GM12878 (cell line): ENCODE measurements around the gene SMG6. TPM values are rescaled to one million over a fixed set of nuclear protein-coding genes. Genes with fewer than 3 reads are reported as not detected.

ENCODE experiments used
- ATAC-seq: fragments of 200-7000 bp; cut with Tn5 transposase; 3 replicates; pipeline ENCODE4 v1.9.1; 2020; ENCODE audit warnings: mild to moderate bottlenecking, moderate library complexity
- BruUV-seq: library from RNA; stranded (reverse); fragments of 400-500 nt; replicated peaks from 2 replicates; lab custom pipeline; 2021; lab: Mats Ljungman, UMichigan
- CTCF ChIA-PET: fragments of 300-600 bp; sonication (Branson Sonifier 250); formaldehyde crosslinking; extraction: SDS; loops from one replicate; lab custom pipeline; 2021; ENCODE audit warnings: inconsistent platforms; lab: Yijun Ruan, JAX
- POLR2A ChIA-PET: fragments of 350-600 bp; formaldehyde crosslinking; extraction: SDS; loops from one replicate; lab custom pipeline; 2021; ENCODE audit warnings: inconsistent platforms; lab: Charles Lee
- RAD21 ChIA-PET: fragments of 300-600 bp; sonication (Branson Sonifier 250); formaldehyde crosslinking; loops from one replicate; lab custom pipeline; 2023; ENCODE audit warnings: antibody characterized with exemption; ENCODE audit not compliant: unreplicated experiment; lab: Charles Lee
- SMC1A ChIA-PET: fragments of 300-600 bp; sonication (Branson Sonifier 250); formaldehyde crosslinking; loops from one replicate; lab custom pipeline; 2023; ENCODE audit not compliant: unreplicated experiment, uncharacterized antibody; lab: Charles Lee
- DNase-seq: peaks from one replicate; pipeline ENCODE4 v3.0.0-alpha.2; 2011; ENCODE audit warnings: low read depth, low spot score
- FAIRE-seq: peaks from 3 replicates; lab custom pipeline; 2011; peaks lifted over from hg19 to GRCh38; lab: Jason Lieb, UNC
- H2AFZ ChIP-seq: 2 replicates; pipeline ENCODE4 v1.6.0; 2011; ENCODE audit warnings: low read depth, low read length, control low read depth; ENCODE audit not compliant: control insufficient read depth
- H3K27ac ChIP-seq: 2 replicates; pipeline ENCODE4 v1.5.1; 2011; ENCODE audit warnings: control low read depth; ENCODE audit not compliant: control insufficient read depth, insufficient read depth
- H3K27me3 ChIP-seq, 2 experiments: replicated peaks in 1 of 2; 2 replicates each; pipeline versions ENCODE4 v1.6.0 to v1.6.1; 2011; ENCODE audit warnings: low read length in 1 of 2; ENCODE audit not compliant: control insufficient read depth in 2 of 2, insufficient read depth in 2 of 2
- H3K36me3 ChIP-seq, 2 experiments: 2 replicates each; pipeline ENCODE4 v1.5.1; 2011; ENCODE audit warnings: low read length in 1 of 2; ENCODE audit not compliant: control insufficient read depth in 2 of 2, insufficient read depth in 2 of 2
- H3K4me1 ChIP-seq: 2 replicates; pipeline ENCODE4 v1.6.1; 2011; ENCODE audit warnings: mild to moderate bottlenecking, low read length, moderate library complexity, mixed read lengths; ENCODE audit not compliant: control insufficient read depth, insufficient read depth
- H3K4me2 ChIP-seq: 2 replicates; pipeline ENCODE4 v1.6.0; 2011; ENCODE audit warnings: control low read depth; ENCODE audit not compliant: control insufficient read depth, insufficient read depth
- H3K4me3 ChIP-seq: fragments of 200-600 bp; sonication (generic); 2 replicates; pipeline ENCODE4 v1.5.1; 2016
- H3K79me2 ChIP-seq: 2 replicates; pipeline ENCODE4 v1.6.0; 2011; ENCODE audit warnings: low read length; ENCODE audit not compliant: control insufficient read depth, insufficient read depth
- H3K9ac ChIP-seq: 2 replicates; pipeline ENCODE4 v1.8.0; 2011; ENCODE audit warnings: low read length, control low read depth, mixed read lengths; ENCODE audit not compliant: control insufficient read depth, insufficient read depth
- H3K9me3 ChIP-seq: replicated peaks from 3 replicates; pipeline ENCODE4 v1.5.1; 2011; ENCODE audit warnings: mild to moderate bottlenecking, low read length; ENCODE audit not compliant: control insufficient read depth, insufficient read depth
- H4K20me1 ChIP-seq: 2 replicates; pipeline ENCODE4 v1.6.0; 2011; ENCODE audit not compliant: control insufficient read depth, insufficient read depth
- JUND ChIP-seq: IDR thresholded peaks from 2 replicates; pipeline ENCODE4 v1.6.1; 2012; ENCODE audit warnings: low read depth, mild to moderate bottlenecking, low read length, improper control_type of control experiment, moderate library complexity
- NR2C1 ChIP-seq: fragments of 450-650 bp; IDR thresholded peaks from 2 replicates; pipeline ENCODE4 v1.6.1; 2017; ENCODE audit warnings: antibody characterized with exemption, mild to moderate bottlenecking, moderate library complexity
- NR2C2 ChIP-seq: IDR thresholded peaks from 2 replicates; pipeline ENCODE4 v1.6.1; 2011; ENCODE audit warnings: borderline replicate concordance, low read depth; ENCODE audit not compliant: control insufficient read depth, insufficient read length
- POLR2A ChIP-seq: IDR thresholded peaks from 2 replicates; pipeline ENCODE4 v1.6.1; 2011; ENCODE audit warnings: low read depth, mild to moderate bottlenecking, low read length
- SREBF1 ChIP-seq: IDR thresholded peaks from 2 replicates; pipeline ENCODE4 v1.6.1; 2012; ENCODE audit warnings: mild to moderate bottlenecking, low read length
- TAF1 ChIP-seq: IDR thresholded peaks from 2 replicates; pipeline ENCODE4 v1.6.1; 2011; ENCODE audit warnings: mild to moderate bottlenecking, low read depth, low read length, borderline replicate concordance
- ZNF207 ChIP-seq: fragments of 450-650 bp; IDR thresholded peaks from 2 replicates; pipeline ENCODE4 v1.6.1; 2014; ENCODE audit warnings: antibody characterized with exemption, mild to moderate bottlenecking, borderline replicate concordance
- ZNF384 ChIP-seq: IDR thresholded peaks from 2 replicates; pipeline ENCODE4 v1.6.1; 2012; ENCODE audit warnings: low read depth, mild to moderate bottlenecking, low read length, improper control_type of control experiment, borderline replicate concordance
- ZZZ3 ChIP-seq: IDR thresholded peaks from 2 replicates; pipeline ENCODE4 v1.6.1; 2011; ENCODE audit warnings: low read depth; ENCODE audit not compliant: control insufficient read depth, insufficient read length
- WGBS: methylation state at CpG from one replicate; pipeline ENCODE4 v1.1.6; 2016; ENCODE audit warnings: low lambda C conversion rate; ENCODE audit not compliant: insufficient replicate concordance, insufficient coverage; ENCODE audit errors: missing lambda C conversion rate; 5-methylcytosine and 5-hydroxymethylcytosine counted together
- in situ Hi-C: fragments of 300-500 bp; cut with MboI; formaldehyde crosslinking; loops from 9 replicates; pipeline ENCODE4 v1.14.3; 2018; ENCODE audit warnings: mixed read lengths
- intact Hi-C: fragments of 100-400 bp; cut with micrococcal nuclease; formaldehyde crosslinking; loops from one replicate; pipeline ENCODE4 v1.14.2; 2022; ENCODE audit not compliant: unreplicated experiment
- polyA plus RNA-seq, 11 experiments: library from polyadenylated mRNA; depleted of rRNA in 4 of 11; unstranded in 6 of 11; stranded (reverse) in 5 of 11; fragments of >200 nt; fragmentation: Nextera tagmentation in 4 of 11; fragmentation: Illumina TruSeq in 1 of 11; extraction: Ambion mirVana in 4 of 11; extraction: Trizol in 1 of 11; gene quantifications; 1 replicate in 1 of 11; 2 replicates in 10 of 11; pipeline versions ENCODE4 v1.2.1 to v1.2.3, GENCODE V29; 2011 to 2016; ENCODE audit warnings: inconsistent platforms in 2 of 11, missing spikeins in 2 of 11, low read depth in 1 of 11
- total RNA-seq, 4 experiments: library from RNA; depleted of rRNA in 3 of 4; stranded (reverse); fragments of >200 nt in 3 of 4; fragmentation: Illumina TruSeq in 1 of 4; extraction: Trizol in 1 of 4; gene quantifications; 2 replicates each; pipeline versions ENCODE4 v1.2.1 to v1.2.3, GENCODE V29; 2013 to 2021
- TF ChIP-seq, protein P1 (sequence below): fragments of 450-650 bp; conservative IDR thresholded peaks from 2 replicates; pipeline ENCODE4 v1.6.1; 2017; ENCODE audit warnings: mild to moderate bottlenecking, moderate library complexity
- TF ChIP-seq, protein P2 (sequence below): IDR thresholded peaks from 2 replicates; pipeline ENCODE4 v1.6.1; 2012; ENCODE audit warnings: mild to moderate bottlenecking, low read depth, low read length
- TF ChIP-seq, protein P3 (sequence below): IDR thresholded peaks from 2 replicates; pipeline ENCODE4 v1.6.1; 2011; ENCODE audit warnings: low read depth, low read length, improper control_type of control experiment, borderline replicate concordance
- TF ChIP-seq, protein P4 (sequence below): fragments of 450-650 bp; IDR thresholded peaks from 2 replicates; pipeline ENCODE4 v1.6.1; 2018; ENCODE audit warnings: mild to moderate bottlenecking, low read depth, moderate library complexity; ENCODE audit not compliant: partially characterized antibody

Gene SMG6
- total and polyA plus RNA-seq, 10 of the 15 experiments (the other 5 are each of a cell fraction or from before 2014, with no cell fraction given): 0.58 to 28.7 (median 15.7) TPM

DNA sequence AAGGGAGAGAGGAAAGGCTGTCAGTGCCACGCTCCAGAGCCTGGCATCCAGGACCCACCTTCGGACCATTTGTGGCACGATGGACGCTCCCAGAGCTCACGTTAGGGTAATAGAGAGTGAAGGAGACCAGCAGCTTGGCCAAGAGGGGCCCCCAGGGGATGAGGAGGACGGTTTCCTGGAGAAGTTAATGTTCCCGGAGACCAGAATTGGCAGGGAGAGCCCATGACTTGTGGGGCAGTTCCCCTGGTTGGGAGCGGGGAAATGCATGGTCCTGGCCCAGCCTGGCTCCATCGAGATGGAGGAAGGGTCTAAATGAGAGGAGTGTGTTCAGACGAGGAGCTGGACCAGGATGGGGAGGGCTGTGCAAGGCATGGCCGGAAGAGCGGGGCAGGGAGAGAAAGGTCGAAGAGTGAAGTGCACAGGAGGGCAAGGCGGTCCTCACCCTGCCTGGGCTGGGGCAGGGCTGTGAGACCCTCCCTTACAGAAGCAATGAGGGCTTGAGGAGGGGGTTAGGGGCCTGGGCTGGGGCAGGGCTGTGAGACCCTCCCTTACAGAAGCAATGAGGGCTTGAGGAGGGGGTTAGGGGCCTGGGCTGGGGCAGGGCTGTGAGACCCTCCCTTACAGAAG lies 251.5 kb downstream of the SMG6 start:
- FAIRE-seq (no peak), DNase-seq (no peak), ATAC-seq (no peak)
- no peaks in the 10 kb centered on the region for H4K20me1 ChIP-seq
- H2AFZ ChIP-seq: no peak overlapping the region
- ChIA-PET POLR2A (interaction anchor here (1.0 kb wide), 1 partner anchor 287 kb away, joined by 3 read pairs; no protein-coding TSS in a partner anchor), SMC1A (interaction anchor here (1.8 kb wide), 1 partner anchor 193 kb away, joined by 7 read pairs; no protein-coding TSS in a partner anchor), RAD21 (interaction anchor here (0.8 to 1.7 kb wide), 3 partner anchors 143 to 231 kb away, joined by 3 to 6 read pairs (median 3); no protein-coding TSS in a partner anchor), CTCF (interaction anchor here (1.3 kb wide), 1 partner anchor 193 kb away, joined by 5 read pairs; no protein-coding TSS in a partner anchor)
- no peak overlapping the region for H3K4me3 ChIP-seq
- intact Hi-C loops: loop anchor here (2.0 to 5.0 kb wide), 2 partner anchors 285 to 301 kb away; partner anchors contain the start of genes SGSM2 and TSR1
- H3K79me2 ChIP-seq: peaks cover 26% of the 10 kb centered on the region
- 52% methylated on average over 14 of the region's 14 CpGs for WGBS
- peaks cover 0 to 3% of the 10 kb centered on the region in 2 experiments; a peak in 1 of 4 replicates for H3K36me3 ChIP-seq
- no peaks in the 10 kb centered on the region for H3K9me3 ChIP-seq
- no peak overlapping the region for H3K27ac ChIP-seq
- BruUV-seq: no TSS peak
- H3K27me3 ChIP-seq: peaks cover 2% of the 10 kb centered on the region in 2 experiments; a peak in 3 of 4 replicates
- in situ Hi-C loops: loop anchor here (5.0 kb wide), 1 partner anchor 300 kb away; no protein-coding TSS in a partner anchor
- no peak overlapping the region for H3K4me2 ChIP-seq
- H3K9ac ChIP-seq: no peak overlapping the region
- peaks cover 10% of the 10 kb centered on the region for H3K4me1 ChIP-seq
- no peak for TF ChIP-seq ZZZ3
- no peak for TF ChIP-seq JUND
- no peak for TF ChIP-seq ZNF207
- TF ChIP-seq NR2C1: no peak
- TF ChIP-seq, protein P1, sequence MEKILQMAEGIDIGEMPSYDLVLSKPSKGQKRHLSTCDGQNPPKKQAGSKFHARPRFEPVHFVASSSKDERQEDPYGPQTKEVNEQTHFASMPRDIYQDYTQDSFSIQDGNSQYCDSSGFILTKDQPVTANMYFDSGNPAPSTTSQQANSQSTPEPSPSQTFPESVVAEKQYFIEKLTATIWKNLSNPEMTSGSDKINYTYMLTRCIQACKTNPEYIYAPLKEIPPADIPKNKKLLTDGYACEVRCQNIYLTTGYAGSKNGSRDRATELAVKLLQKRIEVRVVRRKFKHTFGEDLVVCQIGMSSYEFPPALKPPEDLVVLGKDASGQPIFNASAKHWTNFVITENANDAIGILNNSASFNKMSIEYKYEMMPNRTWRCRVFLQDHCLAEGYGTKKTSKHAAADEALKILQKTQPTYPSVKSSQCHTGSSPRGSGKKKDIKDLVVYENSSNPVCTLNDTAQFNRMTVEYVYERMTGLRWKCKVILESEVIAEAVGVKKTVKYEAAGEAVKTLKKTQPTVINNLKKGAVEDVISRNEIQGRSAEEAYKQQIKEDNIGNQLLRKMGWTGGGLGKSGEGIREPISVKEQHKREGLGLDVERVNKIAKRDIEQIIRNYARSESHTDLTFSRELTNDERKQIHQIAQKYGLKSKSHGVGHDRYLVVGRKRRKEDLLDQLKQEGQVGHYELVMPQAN: no peak
- TF ChIP-seq, protein P2, sequence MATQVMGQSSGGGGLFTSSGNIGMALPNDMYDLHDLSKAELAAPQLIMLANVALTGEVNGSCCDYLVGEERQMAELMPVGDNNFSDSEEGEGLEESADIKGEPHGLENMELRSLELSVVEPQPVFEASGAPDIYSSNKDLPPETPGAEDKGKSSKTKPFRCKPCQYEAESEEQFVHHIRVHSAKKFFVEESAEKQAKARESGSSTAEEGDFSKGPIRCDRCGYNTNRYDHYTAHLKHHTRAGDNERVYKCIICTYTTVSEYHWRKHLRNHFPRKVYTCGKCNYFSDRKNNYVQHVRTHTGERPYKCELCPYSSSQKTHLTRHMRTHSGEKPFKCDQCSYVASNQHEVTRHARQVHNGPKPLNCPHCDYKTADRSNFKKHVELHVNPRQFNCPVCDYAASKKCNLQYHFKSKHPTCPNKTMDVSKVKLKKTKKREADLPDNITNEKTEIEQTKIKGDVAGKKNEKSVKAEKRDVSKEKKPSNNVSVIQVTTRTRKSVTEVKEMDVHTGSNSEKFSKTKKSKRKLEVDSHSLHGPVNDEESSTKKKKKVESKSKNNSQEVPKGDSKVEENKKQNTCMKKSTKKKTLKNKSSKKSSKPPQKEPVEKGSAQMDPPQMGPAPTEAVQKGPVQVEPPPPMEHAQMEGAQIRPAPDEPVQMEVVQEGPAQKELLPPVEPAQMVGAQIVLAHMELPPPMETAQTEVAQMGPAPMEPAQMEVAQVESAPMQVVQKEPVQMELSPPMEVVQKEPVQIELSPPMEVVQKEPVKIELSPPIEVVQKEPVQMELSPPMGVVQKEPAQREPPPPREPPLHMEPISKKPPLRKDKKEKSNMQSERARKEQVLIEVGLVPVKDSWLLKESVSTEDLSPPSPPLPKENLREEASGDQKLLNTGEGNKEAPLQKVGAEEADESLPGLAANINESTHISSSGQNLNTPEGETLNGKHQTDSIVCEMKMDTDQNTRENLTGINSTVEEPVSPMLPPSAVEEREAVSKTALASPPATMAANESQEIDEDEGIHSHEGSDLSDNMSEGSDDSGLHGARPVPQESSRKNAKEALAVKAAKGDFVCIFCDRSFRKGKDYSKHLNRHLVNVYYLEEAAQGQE: no peak
- TF ChIP-seq POLR2A: no peak
- no peak for TF ChIP-seq TAF1
- TF ChIP-seq, protein P3, sequence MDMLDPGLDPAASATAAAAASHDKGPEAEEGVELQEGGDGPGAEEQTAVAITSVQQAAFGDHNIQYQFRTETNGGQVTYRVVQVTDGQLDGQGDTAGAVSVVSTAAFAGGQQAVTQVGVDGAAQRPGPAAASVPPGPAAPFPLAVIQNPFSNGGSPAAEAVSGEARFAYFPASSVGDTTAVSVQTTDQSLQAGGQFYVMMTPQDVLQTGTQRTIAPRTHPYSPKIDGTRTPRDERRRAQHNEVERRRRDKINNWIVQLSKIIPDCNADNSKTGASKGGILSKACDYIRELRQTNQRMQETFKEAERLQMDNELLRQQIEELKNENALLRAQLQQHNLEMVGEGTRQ: no peak
- no peak for TF ChIP-seq SREBF1
- no peak for TF ChIP-seq ZNF384
- TF ChIP-seq NR2C2: no peak
- TF ChIP-seq, protein P4, sequence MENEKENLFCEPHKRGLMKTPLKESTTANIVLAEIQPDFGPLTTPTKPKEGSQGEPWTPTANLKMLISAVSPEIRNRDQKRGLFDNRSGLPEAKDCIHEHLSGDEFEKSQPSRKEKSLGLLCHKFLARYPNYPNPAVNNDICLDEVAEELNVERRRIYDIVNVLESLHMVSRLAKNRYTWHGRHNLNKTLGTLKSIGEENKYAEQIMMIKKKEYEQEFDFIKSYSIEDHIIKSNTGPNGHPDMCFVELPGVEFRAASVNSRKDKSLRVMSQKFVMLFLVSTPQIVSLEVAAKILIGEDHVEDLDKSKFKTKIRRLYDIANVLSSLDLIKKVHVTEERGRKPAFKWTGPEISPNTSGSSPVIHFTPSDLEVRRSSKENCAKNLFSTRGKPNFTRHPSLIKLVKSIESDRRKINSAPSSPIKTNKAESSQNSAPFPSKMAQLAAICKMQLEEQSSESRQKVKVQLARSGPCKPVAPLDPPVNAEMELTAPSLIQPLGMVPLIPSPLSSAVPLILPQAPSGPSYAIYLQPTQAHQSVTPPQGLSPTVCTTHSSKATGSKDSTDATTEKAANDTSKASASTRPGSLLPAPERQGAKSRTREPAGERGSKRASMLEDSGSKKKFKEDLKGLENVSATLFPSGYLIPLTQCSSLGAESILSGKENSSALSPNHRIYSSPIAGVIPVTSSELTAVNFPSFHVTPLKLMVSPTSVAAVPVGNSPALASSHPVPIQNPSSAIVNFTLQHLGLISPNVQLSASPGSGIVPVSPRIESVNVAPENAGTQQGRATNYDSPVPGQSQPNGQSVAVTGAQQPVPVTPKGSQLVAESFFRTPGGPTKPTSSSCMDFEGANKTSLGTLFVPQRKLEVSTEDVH: no peak
